H1 (cell line): ENCODE results near the gene GADD45A. TPM values are rescaled to one million over a fixed set of nuclear protein-coding genes. Genes with fewer than 3 reads are reported as not detected.

Experiments
- CTCF ChIA-PET: fragments of 300-600 bp; sonication (Branson Sonifier 250); formaldehyde crosslinking; loops from one replicate; lab custom pipeline; 2021; ENCODE audit not compliant: partially characterized antibody; lab: Charles Lee
- POLR2A ChIA-PET: fragments of 300-600 bp; sonication (Branson Sonifier 250); formaldehyde crosslinking; loops from one replicate; lab custom pipeline; 2021; ENCODE audit warnings: inconsistent platforms; ENCODE audit not compliant: partially characterized antibody; lab: Charles Lee
- DNase-seq, 2 experiments: peaks; one replicate each; pipeline versions ENCODE4 v3.0.0 to v3.0.0-alpha.2; 2010 to 2022; ENCODE audit warnings: low spot score in 2 of 2, low read depth in 1 of 2, mixed read lengths in 1 of 2
- FAIRE-seq: peaks from 2 replicates; lab custom pipeline; 2011; peaks lifted over from hg19 to GRCh38; lab: Jason Lieb, UNC
- H2AFZ ChIP-seq: 2 replicates; pipeline ENCODE4 v1.8.1; 2012; ENCODE audit warnings: low read length, inconsistent platforms
- H2AK5ac ChIP-seq: 2 replicates; pipeline ENCODE4 v1.6.1; 2013; ENCODE audit warnings: low read depth, low read length
- H2BK120ac ChIP-seq: replicated peaks from 2 replicates; pipeline ENCODE3; 2013; ENCODE audit warnings: low read depth, low read length, inconsistent platforms
- H2BK12ac ChIP-seq: 2 replicates; pipeline ENCODE4 v1.6.1; 2013; ENCODE audit warnings: low read depth, low read length
- H2BK15ac ChIP-seq: 2 replicates; pipeline ENCODE4 v1.6.1; 2013; ENCODE audit warnings: low read length
- H2BK20ac ChIP-seq: 2 replicates; pipeline ENCODE4 v1.6.1; 2013; ENCODE audit warnings: low read length
- H2BK5ac ChIP-seq: 2 replicates; pipeline ENCODE4 v1.6.1; 2013; ENCODE audit warnings: low read depth, low read length
- H3K14ac ChIP-seq: 2 replicates; pipeline ENCODE4 v1.6.1; 2013; ENCODE audit warnings: inconsistent platforms; ENCODE audit not compliant: insufficient read length
- H3K18ac ChIP-seq: 2 replicates; pipeline ENCODE4 v1.6.1; 2013; ENCODE audit warnings: low read length; ENCODE audit errors: extremely low read depth
- H3K23ac ChIP-seq: 2 replicates; pipeline ENCODE4 v1.6.1; 2013; ENCODE audit warnings: inconsistent platforms; ENCODE audit not compliant: insufficient read length
- H3K23me2 ChIP-seq: 2 replicates; pipeline ENCODE4 v1.6.1; 2013; ENCODE audit warnings: low read depth, low read length
- H3K27ac ChIP-seq: 2 replicates; pipeline ENCODE4 v1.6.1; 2011; ENCODE audit warnings: low read depth, low read length, inconsistent platforms
- H3K27me3 ChIP-seq, 4 experiments: replicated peaks in 1 of 4; 1 replicate in 1 of 4; 2 replicates in 3 of 4; pipeline versions ENCODE4 v1.6.1 to v1.8.1; 2011 to 2013; ENCODE audit warnings: low read length in 3 of 4, mild to moderate bottlenecking in 3 of 4, inconsistent platforms in 2 of 4, mixed read lengths in 2 of 4, moderate library complexity in 1 of 4; ENCODE audit not compliant: control insufficient read depth in 3 of 4, insufficient read depth in 3 of 4; ENCODE audit errors: extremely low read depth in 1 of 4
- H3K36me3 ChIP-seq, 4 experiments: 2 replicates each; pipeline versions ENCODE4 v1.6.1 to v1.8.1; 2011 to 2013; ENCODE audit warnings: mild to moderate bottlenecking in 4 of 4, low read length in 3 of 4, moderate library complexity in 2 of 4, control low read depth in 1 of 4, inconsistent platforms in 1 of 4; ENCODE audit not compliant: insufficient read depth in 4 of 4, control insufficient read depth in 2 of 4
- H3K4ac ChIP-seq: replicated peaks from 2 replicates; pipeline ENCODE3; 2013; ENCODE audit warnings: low read length, low read depth, mixed read lengths, inconsistent platforms; ENCODE audit not compliant: insufficient read length
- H3K4me1 ChIP-seq, 4 experiments: replicated peaks in 1 of 4; 1 replicate in 1 of 4; 2 replicates in 3 of 4; pipeline versions ENCODE4 v1.6.1 to v1.8.1; 2011 to 2013; ENCODE audit warnings: low read length in 3 of 4, inconsistent platforms in 2 of 4, mixed read lengths in 1 of 4; ENCODE audit not compliant: insufficient read depth in 4 of 4, control insufficient read depth in 3 of 4
- H3K4me2 ChIP-seq, 2 experiments: 2 replicates each; pipeline versions ENCODE4 v1.6.1 to v1.8.1; 2011 to 2013; ENCODE audit warnings: low read depth in 2 of 2, low read length in 2 of 2, control low read depth in 1 of 2, inconsistent platforms in 1 of 2, mild to moderate bottlenecking in 1 of 2; ENCODE audit not compliant: insufficient read depth in 1 of 2
- H3K4me3 ChIP-seq, 4 experiments: fragments of 200-600, 300-600 bp in 1 of 4; sonication (generic), shearing (Covaris generic), sonication (Bioruptor Twin) in 1 of 4; 2 replicates each; pipeline versions ENCODE4 v1.5.1 to v1.8.1; 2011 to 2016; ENCODE audit warnings: low read length in 4 of 4, low read depth in 3 of 4, control low read depth in 2 of 4, inconsistent platforms in 2 of 4, mild to moderate bottlenecking in 2 of 4, mixed read lengths in 1 of 4, moderate library complexity in 1 of 4; ENCODE audit not compliant: insufficient read depth in 2 of 4; ENCODE audit errors: extremely low read depth in 1 of 4
- H3K56ac ChIP-seq: replicated peaks from 2 replicates; pipeline ENCODE3; 2013; ENCODE audit warnings: low read depth, mild to moderate bottlenecking, mixed read lengths, low read length, inconsistent platforms; ENCODE audit not compliant: insufficient read length
- H3K79me1 ChIP-seq: 2 replicates; pipeline ENCODE4 v1.6.1; 2013; ENCODE audit warnings: low read depth, low read length, control low read depth
- H3K79me2 ChIP-seq, 2 experiments: 2 replicates each; pipeline versions ENCODE4 v1.6.1 to v1.8.1; 2012 to 2013; ENCODE audit warnings: low read length in 2 of 2, mild to moderate bottlenecking in 2 of 2, inconsistent platforms in 1 of 2; ENCODE audit not compliant: insufficient read depth in 2 of 2, control insufficient read depth in 1 of 2
- H3K9ac ChIP-seq, 4 experiments: replicated peaks in 1 of 4; 1 replicate in 1 of 4; 2 replicates in 3 of 4; pipeline versions ENCODE4 v1.6.1 to v1.8.1; 2011 to 2013; ENCODE audit warnings: low read depth in 3 of 4, low read length in 3 of 4, control low read depth in 2 of 4, mild to moderate bottlenecking in 2 of 4, moderate library complexity in 2 of 4, inconsistent platforms in 1 of 4; ENCODE audit errors: extremely low read depth in 1 of 4
- H3K9me3 ChIP-seq, 2 experiments: 2 replicates each; pipeline versions ENCODE4 v1.6.1 to v1.8.1; 2012 to 2013; ENCODE audit warnings: mild to moderate bottlenecking in 2 of 2, moderate library complexity in 2 of 2, control low read depth in 1 of 2, inconsistent platforms in 1 of 2, low read depth in 1 of 2, low read length in 1 of 2, mixed read lengths in 1 of 2; ENCODE audit not compliant: insufficient read depth in 2 of 2
- H4K20me1 ChIP-seq, 2 experiments: replicated peaks in 1 of 2; 2 replicates each; pipeline versions ENCODE3 to v1.8.1; 2011 to 2013; ENCODE audit warnings: inconsistent platforms in 2 of 2, low read length in 2 of 2, mild to moderate bottlenecking in 1 of 2; ENCODE audit not compliant: insufficient read depth in 2 of 2, control insufficient read depth in 1 of 2
- H4K5ac ChIP-seq: 2 replicates; pipeline ENCODE4 v1.6.1; 2013; ENCODE audit warnings: low read length, low read depth, mixed read lengths, inconsistent platforms; ENCODE audit not compliant: insufficient read length
- H4K8ac ChIP-seq: 2 replicates; pipeline ENCODE4 v1.8.0; 2013; ENCODE audit warnings: mild to moderate bottlenecking, moderate library complexity, low read length, inconsistent platforms; ENCODE audit not compliant: insufficient read depth; ENCODE audit errors: extremely low read depth
- H4K91ac ChIP-seq: replicated peaks from 2 replicates; pipeline ENCODE3; 2013; ENCODE audit warnings: low read length, mixed read lengths, inconsistent platforms; ENCODE audit not compliant: insufficient read length
- ASH2L ChIP-seq: fragments of 200-600, 300-600 bp; sonication (generic); IDR thresholded peaks from one replicate; pipeline ENCODE4 v1.7.1; 2017; ENCODE audit warnings: low read length
- HDAC2 ChIP-seq, 2 experiments: fragments of 300-600 bp in 1 of 2; sonication (generic) in 1 of 2; IDR thresholded peaks; 2 replicates each; pipeline ENCODE4 v1.6.1; 2011 to 2012; ENCODE audit warnings: low read depth in 2 of 2, low read length in 2 of 2, mild to moderate bottlenecking in 2 of 2, moderate library complexity in 2 of 2, borderline replicate concordance in 1 of 2, inconsistent platforms in 1 of 2
- KDM4A ChIP-seq: IDR thresholded peaks from one replicate; pipeline ENCODE4 v1.7.1; 2012; ENCODE audit warnings: low read depth, mild to moderate bottlenecking, moderate library complexity, low read length, inconsistent platforms; ENCODE audit not compliant: severe bottlenecking
- TAF7 ChIP-seq: optimal IDR thresholded peaks from 2 replicates; pipeline ENCODE3; 2011; ENCODE audit warnings: low read depth, mild to moderate bottlenecking, inconsistent platforms, low read length, moderate library complexity, borderline replicate concordance
- polyA plus RNA-seq, 7 experiments: library from polyadenylated mRNA; depleted of rRNA in 3 of 7; stranded (reverse) in 5 of 7; unstranded in 2 of 7; fragments of >200 nt in 5 of 7; fragments of 200-250 nt in 2 of 7; gene quantifications; 1 replicate in 5 of 7; 2 replicates in 1 of 7; 4 replicates in 1 of 7; pipeline versions ENCODE4 v1.2.1 to v1.2.3, GENCODE V29; 2011 to 2013; ENCODE audit warnings: missing spikeins in 2 of 7, mixed read lengths in 2 of 7
- total RNA-seq: library from RNA; stranded (reverse); fragmentation: NEBNext Ultra II Directional; extraction: Animal tissue kit (Norgen Biotek cat#: 25700); gene quantifications from 2 replicates; pipeline ENCODE4 v1.2.1, GENCODE V29; 2021

GADD45A gene
- total and polyA plus RNA-seq, 2 of the 8 experiments (the other 6 are each of a cell fraction or from before 2014, with no cell fraction given): 7.6 to 15.6 TPM

DNA sequence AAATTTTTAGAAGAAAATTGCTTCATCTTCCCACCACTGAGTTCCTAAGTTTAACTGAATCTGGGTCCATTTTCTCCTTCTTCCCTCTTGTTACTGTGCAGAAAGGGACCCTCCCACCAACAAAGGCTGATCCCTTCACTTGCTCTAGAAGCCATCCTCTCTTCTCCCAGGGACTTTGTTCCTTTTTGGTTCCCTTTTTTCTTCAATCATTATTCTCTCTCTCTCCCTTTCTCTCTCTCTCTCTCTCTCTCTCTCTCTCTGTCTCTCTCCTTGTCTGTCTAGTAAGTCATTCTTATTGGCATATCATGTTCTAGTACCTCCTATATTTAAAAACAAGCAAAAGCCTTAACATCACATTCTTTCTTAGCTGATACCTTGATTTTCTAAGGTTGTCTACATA, 31.7 kb upstream of the GADD45A start:
- H3K9me3 ChIP-seq: no peaks in the 10 kb centered on the region
- H2BK5ac ChIP-seq: no peak overlapping the region
- no peak overlapping the region for H3K23ac ChIP-seq
- H2BK20ac ChIP-seq: no peak overlapping the region
- DNase-seq: no peak
- H2BK15ac ChIP-seq: no peak overlapping the region
- H4K5ac ChIP-seq: no peak overlapping the region
- H2AK5ac ChIP-seq: no peak overlapping the region
- no peak overlapping the region for H3K18ac ChIP-seq
- no peak overlapping the region for H3K4me3 ChIP-seq
- no peak overlapping the region for H3K9ac ChIP-seq
- no peaks in the 10 kb centered on the region for H3K4me1 ChIP-seq
- H3K4me2 ChIP-seq: no peak overlapping the region
- H4K8ac ChIP-seq: no peak overlapping the region
- H4K20me1 ChIP-seq: no peaks in the 10 kb centered on the region
- H3K36me3 ChIP-seq: no peaks in the 10 kb centered on the region
- CTCF ChIA-PET: interaction anchor here (0.9 to 1.2 kb wide), 4 partner anchors 8 to 109 kb away, joined by 3 to 4 read pairs (median 3); no protein-coding TSS in a partner anchor
- H3K27ac ChIP-seq: no peak overlapping the region
- no peaks in the 10 kb centered on the region for H3K23me2 ChIP-seq
- H3K27me3 ChIP-seq: no peaks in the 10 kb centered on the region
- no peaks in the 10 kb centered on the region for H3K79me2 ChIP-seq
- no peak overlapping the region for H2BK12ac ChIP-seq
- FAIRE-seq: no peak
- POLR2A ChIA-PET: interaction anchor here (0.8 to 1.4 kb wide), 2 partner anchors 21 to 33 kb away, joined by 3 read pairs; no protein-coding TSS in a partner anchor
- H2BK120ac ChIP-seq: no peak overlapping the region
- no peak overlapping the region for H4K91ac ChIP-seq
- no peaks in the 10 kb centered on the region for H3K79me1 ChIP-seq
- no peak overlapping the region for H3K14ac ChIP-seq
- no peak overlapping the region for H3K56ac ChIP-seq
- H3K4ac ChIP-seq: no peak overlapping the region
- H2AFZ ChIP-seq: no peak overlapping the region
- no peak for TF ChIP-seq KDM4A
- no peak for TF ChIP-seq HDAC2 (IDR thresholded peaks at IDR 0.05; ENCODE audit: borderline replicate concordance in 1 of 2, low read depth in 2 of 2, low read length in 2 of 2)
- no peak for TF ChIP-seq TAF7
- no peak for TF ChIP-seq ASH2L
